H1 (cell line): ENCODE data around the gene TRIM5. TPM values are rescaled to one million over a fixed set of nuclear protein-coding genes. Genes with fewer than 3 reads are reported as not detected.

ENCODE experiments used
- CTCF ChIA-PET: fragments of 300-600 bp; sonication (Branson Sonifier 250); formaldehyde crosslinking; loops from one replicate; lab custom pipeline; 2021; ENCODE audit not compliant: partially characterized antibody; lab: Charles Lee
- POLR2A ChIA-PET: fragments of 300-600 bp; sonication (Branson Sonifier 250); formaldehyde crosslinking; loops from one replicate; lab custom pipeline; 2021; ENCODE audit warnings: inconsistent platforms; ENCODE audit not compliant: partially characterized antibody; lab: Charles Lee
- DNase-seq, 2 experiments: peaks; one replicate each; pipeline versions ENCODE4 v3.0.0 to v3.0.0-alpha.2; 2010 to 2022; ENCODE audit warnings: low spot score in 2 of 2, low read depth in 1 of 2, mixed read lengths in 1 of 2
- FAIRE-seq: peaks from 2 replicates; lab custom pipeline; 2011; peaks lifted over from hg19 to GRCh38; lab: Jason Lieb, UNC
- H2AFZ ChIP-seq: 2 replicates; pipeline ENCODE4 v1.8.1; 2012; ENCODE audit warnings: low read length, inconsistent platforms
- H2AK5ac ChIP-seq: 2 replicates; pipeline ENCODE4 v1.6.1; 2013; ENCODE audit warnings: low read depth, low read length
- H2BK120ac ChIP-seq: replicated peaks from 2 replicates; pipeline ENCODE3; 2013; ENCODE audit warnings: low read depth, low read length, inconsistent platforms
- H2BK12ac ChIP-seq: 2 replicates; pipeline ENCODE4 v1.6.1; 2013; ENCODE audit warnings: low read depth, low read length
- H2BK15ac ChIP-seq: 2 replicates; pipeline ENCODE4 v1.6.1; 2013; ENCODE audit warnings: low read length
- H2BK20ac ChIP-seq: 2 replicates; pipeline ENCODE4 v1.6.1; 2013; ENCODE audit warnings: low read length
- H2BK5ac ChIP-seq: 2 replicates; pipeline ENCODE4 v1.6.1; 2013; ENCODE audit warnings: low read depth, low read length
- H3K14ac ChIP-seq: 2 replicates; pipeline ENCODE4 v1.6.1; 2013; ENCODE audit warnings: inconsistent platforms; ENCODE audit not compliant: insufficient read length
- H3K18ac ChIP-seq: 2 replicates; pipeline ENCODE4 v1.6.1; 2013; ENCODE audit warnings: low read length; ENCODE audit errors: extremely low read depth
- H3K23ac ChIP-seq: 2 replicates; pipeline ENCODE4 v1.6.1; 2013; ENCODE audit warnings: inconsistent platforms; ENCODE audit not compliant: insufficient read length
- H3K23me2 ChIP-seq: 2 replicates; pipeline ENCODE4 v1.6.1; 2013; ENCODE audit warnings: low read depth, low read length
- H3K27ac ChIP-seq: 2 replicates; pipeline ENCODE4 v1.6.1; 2011; ENCODE audit warnings: low read depth, low read length, inconsistent platforms
- H3K27me3 ChIP-seq, 4 experiments: replicated peaks in 1 of 4; 1 replicate in 1 of 4; 2 replicates in 3 of 4; pipeline versions ENCODE4 v1.6.1 to v1.8.1; 2011 to 2013; ENCODE audit warnings: low read length in 3 of 4, mild to moderate bottlenecking in 3 of 4, inconsistent platforms in 2 of 4, mixed read lengths in 2 of 4, moderate library complexity in 1 of 4; ENCODE audit not compliant: control insufficient read depth in 3 of 4, insufficient read depth in 3 of 4; ENCODE audit errors: extremely low read depth in 1 of 4
- H3K36me3 ChIP-seq, 4 experiments: 2 replicates each; pipeline versions ENCODE4 v1.6.1 to v1.8.1; 2011 to 2013; ENCODE audit warnings: mild to moderate bottlenecking in 4 of 4, low read length in 3 of 4, moderate library complexity in 2 of 4, control low read depth in 1 of 4, inconsistent platforms in 1 of 4; ENCODE audit not compliant: insufficient read depth in 4 of 4, control insufficient read depth in 2 of 4
- H3K4ac ChIP-seq: replicated peaks from 2 replicates; pipeline ENCODE3; 2013; ENCODE audit warnings: low read length, low read depth, mixed read lengths, inconsistent platforms; ENCODE audit not compliant: insufficient read length
- H3K4me1 ChIP-seq, 4 experiments: replicated peaks in 1 of 4; 1 replicate in 1 of 4; 2 replicates in 3 of 4; pipeline versions ENCODE4 v1.6.1 to v1.8.1; 2011 to 2013; ENCODE audit warnings: low read length in 3 of 4, inconsistent platforms in 2 of 4, mixed read lengths in 1 of 4; ENCODE audit not compliant: insufficient read depth in 4 of 4, control insufficient read depth in 3 of 4
- H3K4me2 ChIP-seq, 2 experiments: 2 replicates each; pipeline versions ENCODE4 v1.6.1 to v1.8.1; 2011 to 2013; ENCODE audit warnings: low read depth in 2 of 2, low read length in 2 of 2, control low read depth in 1 of 2, inconsistent platforms in 1 of 2, mild to moderate bottlenecking in 1 of 2; ENCODE audit not compliant: insufficient read depth in 1 of 2
- H3K4me3 ChIP-seq, 4 experiments: fragments of 200-600, 300-600 bp in 1 of 4; sonication (generic), shearing (Covaris generic), sonication (Bioruptor Twin) in 1 of 4; 2 replicates each; pipeline versions ENCODE4 v1.5.1 to v1.8.1; 2011 to 2016; ENCODE audit warnings: low read length in 4 of 4, low read depth in 3 of 4, control low read depth in 2 of 4, inconsistent platforms in 2 of 4, mild to moderate bottlenecking in 2 of 4, mixed read lengths in 1 of 4, moderate library complexity in 1 of 4; ENCODE audit not compliant: insufficient read depth in 2 of 4; ENCODE audit errors: extremely low read depth in 1 of 4
- H3K56ac ChIP-seq: replicated peaks from 2 replicates; pipeline ENCODE3; 2013; ENCODE audit warnings: low read depth, mild to moderate bottlenecking, mixed read lengths, low read length, inconsistent platforms; ENCODE audit not compliant: insufficient read length
- H3K79me1 ChIP-seq: 2 replicates; pipeline ENCODE4 v1.6.1; 2013; ENCODE audit warnings: low read depth, low read length, control low read depth
- H3K79me2 ChIP-seq, 2 experiments: 2 replicates each; pipeline versions ENCODE4 v1.6.1 to v1.8.1; 2012 to 2013; ENCODE audit warnings: low read length in 2 of 2, mild to moderate bottlenecking in 2 of 2, inconsistent platforms in 1 of 2; ENCODE audit not compliant: insufficient read depth in 2 of 2, control insufficient read depth in 1 of 2
- H3K9ac ChIP-seq, 4 experiments: replicated peaks in 1 of 4; 1 replicate in 1 of 4; 2 replicates in 3 of 4; pipeline versions ENCODE4 v1.6.1 to v1.8.1; 2011 to 2013; ENCODE audit warnings: low read depth in 3 of 4, low read length in 3 of 4, control low read depth in 2 of 4, mild to moderate bottlenecking in 2 of 4, moderate library complexity in 2 of 4, inconsistent platforms in 1 of 4; ENCODE audit errors: extremely low read depth in 1 of 4
- H3K9me3 ChIP-seq, 2 experiments: 2 replicates each; pipeline versions ENCODE4 v1.6.1 to v1.8.1; 2012 to 2013; ENCODE audit warnings: mild to moderate bottlenecking in 2 of 2, moderate library complexity in 2 of 2, control low read depth in 1 of 2, inconsistent platforms in 1 of 2, low read depth in 1 of 2, low read length in 1 of 2, mixed read lengths in 1 of 2; ENCODE audit not compliant: insufficient read depth in 2 of 2
- H4K20me1 ChIP-seq, 2 experiments: replicated peaks in 1 of 2; 2 replicates each; pipeline versions ENCODE3 to v1.8.1; 2011 to 2013; ENCODE audit warnings: inconsistent platforms in 2 of 2, low read length in 2 of 2, mild to moderate bottlenecking in 1 of 2; ENCODE audit not compliant: insufficient read depth in 2 of 2, control insufficient read depth in 1 of 2
- H4K5ac ChIP-seq: 2 replicates; pipeline ENCODE4 v1.6.1; 2013; ENCODE audit warnings: low read length, low read depth, mixed read lengths, inconsistent platforms; ENCODE audit not compliant: insufficient read length
- H4K8ac ChIP-seq: 2 replicates; pipeline ENCODE4 v1.8.0; 2013; ENCODE audit warnings: mild to moderate bottlenecking, moderate library complexity, low read length, inconsistent platforms; ENCODE audit not compliant: insufficient read depth; ENCODE audit errors: extremely low read depth
- H4K91ac ChIP-seq: replicated peaks from 2 replicates; pipeline ENCODE3; 2013; ENCODE audit warnings: low read length, mixed read lengths, inconsistent platforms; ENCODE audit not compliant: insufficient read length
- GABPA ChIP-seq: IDR thresholded peaks from 2 replicates; pipeline ENCODE4 v1.6.1; 2011; ENCODE audit warnings: mild to moderate bottlenecking, low read length, moderate library complexity, borderline replicate concordance; ENCODE audit not compliant: insufficient read depth
- JUN ChIP-seq: IDR thresholded peaks from 2 replicates; pipeline ENCODE4 v1.6.1; 2011; ENCODE audit warnings: low read depth, mild to moderate bottlenecking, improper control_type of control experiment, low read length
- RBBP5 ChIP-seq: IDR thresholded peaks from 2 replicates; pipeline ENCODE4 v1.7.1; 2012; ENCODE audit warnings: low read depth, mild to moderate bottlenecking, inconsistent platforms, low read length, moderate library complexity, borderline replicate concordance
- WGBS, 2 experiments: shearing (Covaris generic) in 1 of 2; methylation state at CpG; one replicate each; pipeline versions ENCODE4 v1.1.6 to v1.1.7; 2013 to 2015; ENCODE audit warnings: low lambda C conversion rate in 2 of 2, mixed read lengths in 2 of 2, inconsistent platforms in 1 of 2, low coverage in 1 of 2, missing lambda C conversion rate in 1 of 2; ENCODE audit not compliant: insufficient replicate concordance in 2 of 2, insufficient coverage in 1 of 2, insufficient read length in 1 of 2; ENCODE audit errors: extremely low coverage in 1 of 2, missing lambda C conversion rate in 1 of 2; 5-methylcytosine and 5-hydroxymethylcytosine counted together
- long read RNA-seq, 2 experiments: library from RNA in 1 of 2; library from capped mRNA in 1 of 2; stranded (forward); transcript quantifications; one replicate each; pipeline ENCODE4 v2.0.0, GENCODE V29; 2021; ENCODE audit warnings: inconsistent platforms in 1 of 2
- polyA minus RNA-seq, 3 experiments: library from RNA; depleted of rRNA, polyadenylated mRNA; stranded (reverse); fragments of >200 nt; gene quantifications; 1 replicate in 2 of 3; 2 replicates in 1 of 3; pipeline ENCODE4 v1.2.3, GENCODE V29; 2011
- polyA plus RNA-seq, 7 experiments: library from polyadenylated mRNA; depleted of rRNA in 3 of 7; stranded (reverse) in 5 of 7; unstranded in 2 of 7; fragments of >200 nt in 5 of 7; fragments of 200-250 nt in 2 of 7; gene quantifications; 1 replicate in 5 of 7; 2 replicates in 1 of 7; 4 replicates in 1 of 7; pipeline versions ENCODE4 v1.2.1 to v1.2.3, GENCODE V29; 2011 to 2013; ENCODE audit warnings: missing spikeins in 2 of 7, mixed read lengths in 2 of 7
- total RNA-seq: library from RNA; stranded (reverse); fragmentation: NEBNext Ultra II Directional; extraction: Animal tissue kit (Norgen Biotek cat#: 25700); gene quantifications from 2 replicates; pipeline ENCODE4 v1.2.1, GENCODE V29; 2021

TRIM5 gene
- total RNA-seq: 33.3 and 35.5 TPM in 2 replicates
- 14.5 and 23.5 TPM in 2 replicates for polyA plus RNA-seq (2011; rRNA removed)
- 19.5 TPM for polyA plus RNA-seq (2011; cell fraction: cytosol; rRNA removed)
- 11.4 TPM for polyA plus RNA-seq (2011; cell fraction: nucleus; rRNA removed)
- 21.7 to 30.2 TPM (median 24.1 TPM) in 4 replicates for polyA plus RNA-seq (2012, experiment 1 of 2)
- polyA plus RNA-seq (2012, experiment 2 of 2): 3.6 TPM
- polyA plus RNA-seq (2013, experiment 1 of 2): 26.2 TPM
- polyA plus RNA-seq (2013, experiment 2 of 2): 25.7 TPM
- polyA minus RNA-seq (2011; rRNA and poly(A)+ RNA removed): 31.8 and 49.7 TPM in 2 replicates
- polyA minus RNA-seq (2011; cell fraction: cytosol; rRNA and poly(A)+ RNA removed): 14.3 TPM
- polyA minus RNA-seq (2011; cell fraction: nucleus; rRNA and poly(A)+ RNA removed): 16.3 TPM
- long read RNA-seq, experiment 1, partial matches to known transcripts: 4 of 7 reads
- long read RNA-seq, experiment 1, other reads (novel, unspliced or antisense): 3 of 7 reads
- long read RNA-seq, experiment 2, partial matches to known transcripts: 5 of 8 reads
- long read RNA-seq, experiment 2, other reads (novel, unspliced or antisense): 3 of 8 reads

- Histone ChIP-seq H3K23me2 (peaks cover 2% of the 10 kb centered on the region), H3K4me2 (peak within 1 kb of the TSS; percentile 52 to 75)
- TF ChIP-seq RBBP5 (peak; percentile 80), JUN (no peak), GABPA (no peak)
These were observed at the start of gene TRIM5 for GRCh38 chr11:5684646-5685362. TRIM5 (minus strand) TSS chr11:5685074; CDS start chr11:5680177, 4,897 bp downstream.

More at GRCh38 chr11:5684646-5685362, at the start of gene TRIM5:
- peaks cover 0 to 1% of the 10 kb centered on the region in 2 experiments for H4K20me1 ChIP-seq
- H3K36me3 ChIP-seq: peaks cover 2 to 7% (median 3%) of the 10 kb centered on the region in 4 experiments; a peak in 6 of 8 replicates
- no peak within 1 kb of the TSS for H3K56ac ChIP-seq
- H2BK15ac ChIP-seq: peak within 1 kb of the TSS; percentile 51; the same call in 1 of the 2 replicates
- peak within 1 kb of the TSS; percentile 41; the same call in 1 of the 2 replicates for H3K18ac ChIP-seq
- no peak within 1 kb of the TSS for H3K23ac ChIP-seq
- no peak for FAIRE-seq
- H2BK5ac ChIP-seq: peak within 1 kb of the TSS; percentile 85
- no peaks in the 10 kb centered on the region for H3K27me3 ChIP-seq
- peaks cover 0 to 5% of the 10 kb centered on the region in 2 experiments; a peak in 3 of 4 replicates for H3K79me2 ChIP-seq
- peak within 1 kb of the TSS; percentile 26 to 62 (median 42); a peak in 7 of 8 replicates for H3K4me3 ChIP-seq
- H4K91ac ChIP-seq: no peak within 1 kb of the TSS
- peak within 1 kb of the TSS; percentile 82 for H2BK12ac ChIP-seq
- H3K4ac ChIP-seq: peak within 1 kb of the TSS; percentile 45
- peak within 1 kb of the TSS; percentile 76; the same call in 1 of the 2 replicates for H4K8ac ChIP-seq
- peak within 1 kb of the TSS; percentile 82 for H3K27ac ChIP-seq
- H3K14ac ChIP-seq: no peak within 1 kb of the TSS
- DNase-seq: peak; percentile 41 to 72
- 0 out of 2 replicates have a peak within 1 kb of the TSS, but pooled peaks have one; percentile 52 for H2BK20ac ChIP-seq
- ChIA-PET CTCF (interaction anchor here (0.7 to 3.9 kb wide), 17 partner anchors 11 to 1819 kb away, joined by 3 to 21 read pairs (median 4); no protein-coding TSS in a partner anchor), POLR2A (interaction anchor here (1.0 to 1.6 kb wide), 7 partner anchors 16 to 126 kb away, joined by 3 to 5 read pairs (median 3); no protein-coding TSS in a partner anchor)
- no peak within 1 kb of the TSS for H2AK5ac ChIP-seq
- H2BK120ac ChIP-seq: no peak within 1 kb of the TSS
- H3K4me1 ChIP-seq: peaks cover 0 to 4% (median 2%) of the 10 kb centered on the region in 4 experiments; a peak in 4 of 7 replicates
- H3K9ac ChIP-seq: peak within 1 kb of the TSS in 3 of 4 experiments; percentile 60 to 66 (median 65); a peak in 6 of 7 replicates
- WGBS, 2 experiments: 22% methylated on average over 13 of the region's 13 CpGs; no CpG with 5 or more reads in 1 of the 2 experiments
- peaks cover under 1% of the 10 kb centered on the region; the same call in 1 of the 2 replicates for H3K79me1 ChIP-seq
- no peak within 1 kb of the TSS for H4K5ac ChIP-seq
- peak within 1 kb of the TSS; percentile 88 for H2AFZ ChIP-seq
- H3K9me3 ChIP-seq: peaks cover 0 to 12% of the 10 kb centered on the region in 2 experiments; a peak in 1 of 4 replicates
